ENCODE measurements around the gene CDKAL1. TPM values are rescaled to one million over a fixed set of nuclear protein-coding genes. Genes with fewer than 3 reads are reported as not detected.

Gene CDKAL1
- total RNA-seq, 1 experiment from 2014 or later = 20.6 TPM

- no peak for TF ChIP-seq IRF2 (CRISPR knock-in tag; IDR thresholded peaks at IDR 0.05; ENCODE audit: borderline replicate concordance, low read depth)
- TF ChIP-seq ARID4B (CRISPR knock-in tag; IDR thresholded peaks at IDR 0.05; ENCODE audit: borderline replicate concordance) = no peak
- no peak for TF ChIP-seq PRRX2 (CRISPR knock-in tag; IDR thresholded peaks at IDR 0.05)
- no peak for TF ChIP-seq EMX1 (CRISPR knock-in tag; IDR thresholded peaks at IDR 0.05)
These were observed 153.2 kb downstream of the CDKAL1 start (continued) for GRCh38 chr6:20687494-20687893.

- DNase-seq (ENCODE audit: low spot score) (no peak), ATAC-seq (peak; percentile 56)
- H3K9me3 Mint-ChIP-seq = no peaks in the 10 kb centered on the region
These were observed 154.6 kb downstream of the CDKAL1 start for GRCh38 chr6:20688710-20689500.

More at GRCh38 chr6:20688710-20689500, 154.6 kb downstream of the CDKAL1 start:
- CTCF ChIA-PET = no interaction called here
- Mint-ChIP-seq H3K27ac (no peak overlapping the region), H3K4me3 (no peak overlapping the region), H3K27me3 (ENCODE audit: low read depth) (no peaks in the 10 kb centered on the region), H3K36me3 (no peaks in the 10 kb centered on the region), H3K4me1 (peaks cover 32% of the 10 kb centered on the region)
- TF ChIP-seq AFF4 (CRISPR knock-in tag; IDR thresholded peaks at IDR 0.05; ENCODE audit: borderline replicate concordance) (no peak), RELA (CRISPR knock-in tag; IDR thresholded peaks at IDR 0.05; ENCODE audit: borderline replicate concordance) (no peak), NR3C1 (CRISPR knock-in tag; conservative IDR thresholded peaks at IDR 0.05; ENCODE audit: low read depth) (no peak), ZNF232 (CRISPR knock-in tag; IDR thresholded peaks at IDR 0.05) (no peak), ESRRA (CRISPR knock-in tag; IDR thresholded peaks at IDR 0.05; ENCODE audit: borderline replicate concordance) (no peak), NFE2L1 (CRISPR knock-in tag; IDR thresholded peaks at IDR 0.05) (no peak), E2F4 (CRISPR knock-in tag; IDR thresholded peaks at IDR 0.05; ENCODE audit: borderline replicate concordance, low read depth) (no peak), SP1 (CRISPR knock-in tag; conservative IDR thresholded peaks at IDR 0.05) (no peak), E2F5 (CRISPR knock-in tag; IDR thresholded peaks at IDR 0.05) (no peak), CBFB (CRISPR knock-in tag; IDR thresholded peaks at IDR 0.05; ENCODE audit: low read depth) (no peak), E2F1 (CRISPR knock-in tag; IDR thresholded peaks at IDR 0.05) (no peak), ZNF416 (CRISPR knock-in tag; IDR thresholded peaks at IDR 0.05) (no peak), HMGXB4 (CRISPR knock-in tag; IDR thresholded peaks at IDR 0.05) (no peak), GTF2I (CRISPR knock-in tag; conservative IDR thresholded peaks at IDR 0.05) (no peak), ZNF671 (CRISPR knock-in tag; IDR thresholded peaks at IDR 0.05) (no peak)
- POLR2A ChIA-PET = no interaction called here
